GM13977 (cell line): Measurements from ENCODE around the gene CTSS.

Experiments
- DNase-seq: peaks from one replicate; pipeline ENCODE4 v3.0.0; 2012; ENCODE audit warnings: low spot score
- CTCF ChIP-seq: IDR thresholded peaks from 2 replicates; pipeline ENCODE4 v1.5.1; 2012; ENCODE audit warnings: mild to moderate bottlenecking, control low read depth; ENCODE audit not compliant: insufficient read depth; ENCODE audit errors: extremely low read depth, missing control alignments
- in situ Hi-C: fragments of 300-500 bp; cut with MboI; formaldehyde crosslinking; loops from one replicate; pipeline ENCODE4 v1.12.0; 2022; ENCODE audit warnings: low sequenced_read_pairs, low pct_unique_long_range_greater_than_20kb, mixed read lengths, inconsistent platforms; ENCODE audit not compliant: unreplicated experiment

CTSS gene

DNA sequence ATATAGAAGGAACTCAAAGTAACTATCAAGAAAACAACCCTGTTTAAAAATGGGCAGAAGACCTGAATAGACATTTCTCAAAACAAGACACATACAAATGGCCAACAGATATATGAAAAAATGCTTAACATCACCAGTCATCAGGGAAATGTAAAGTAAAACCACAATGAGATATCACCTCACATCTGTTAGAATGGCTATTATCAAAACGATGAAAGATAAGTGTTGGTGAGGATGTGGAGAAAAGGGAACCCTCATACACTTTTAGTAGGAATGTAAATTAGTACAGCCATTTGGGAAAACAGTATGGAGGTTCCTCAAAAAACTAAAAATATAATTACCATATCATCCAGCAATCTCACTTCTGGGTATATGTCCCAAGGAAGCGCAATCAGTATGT lies 3.0 kb downstream of the CTSS start:
- in situ Hi-C loops = no loop called here

DNA sequence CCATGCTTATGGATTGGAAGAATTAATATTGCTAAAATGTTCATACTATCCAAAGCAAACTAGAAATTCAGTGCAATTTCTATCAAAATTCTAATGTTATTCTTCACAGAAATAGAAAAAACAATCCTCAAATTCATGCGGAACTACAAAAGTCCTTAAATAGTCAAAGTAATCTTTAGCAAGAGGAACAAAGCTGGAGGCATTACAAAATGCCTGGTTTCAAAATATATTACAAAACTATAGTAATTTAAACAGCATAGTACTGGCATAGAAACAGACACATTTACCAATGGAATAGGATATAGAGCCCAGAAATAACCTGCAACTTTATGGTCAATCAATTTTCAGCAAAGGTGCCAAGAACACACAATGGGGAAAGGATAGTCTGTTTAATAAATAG lies 3.8 kb downstream of the CTSS start:
- no peak for TF ChIP-seq CTCF
- DNase-seq = no peak
- in situ Hi-C loops = no loop called here

More for the DNA sequence above, 3.0 kb downstream of the CTSS start:
- DNase-seq = no peak
- TF ChIP-seq CTCF = no peak

- no peak for DNase-seq
- peak; percentile 15 for TF ChIP-seq CTCF
- in situ Hi-C loops = no loop called here
These were observed 5.6 kb downstream of the CTSS start for GRCh38 chr1:150760013-150760412.

DNA sequence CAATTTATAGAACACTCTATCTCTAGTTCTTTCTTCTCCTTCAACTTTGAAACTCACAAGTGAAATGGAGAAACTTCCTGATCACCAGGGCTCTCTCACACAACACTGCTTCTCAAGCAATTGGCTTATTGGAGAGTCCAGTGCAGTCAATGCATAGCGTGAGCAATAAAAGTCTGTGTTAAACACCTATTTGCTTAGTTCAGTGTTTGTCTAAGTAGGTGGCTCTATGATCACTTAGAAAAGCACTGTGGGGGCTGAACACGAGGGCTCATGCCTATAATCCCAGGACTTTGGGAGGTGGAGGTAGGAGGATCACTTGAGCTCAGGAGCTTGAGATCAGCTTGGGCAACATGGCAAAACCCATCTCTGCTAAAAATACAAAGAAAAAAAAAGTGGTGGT lies 12.2 kb downstream of the CTSS start:
- no peak for DNase-seq
- no peak for TF ChIP-seq CTCF
- in situ Hi-C loops = no loop called here

GRCh38 chr1:150751443-150751842 lies 14.1 kb downstream of the CTSS start:
- no peak for TF ChIP-seq CTCF
- no peak for DNase-seq
- in situ Hi-C loops = no loop called here

DNA sequence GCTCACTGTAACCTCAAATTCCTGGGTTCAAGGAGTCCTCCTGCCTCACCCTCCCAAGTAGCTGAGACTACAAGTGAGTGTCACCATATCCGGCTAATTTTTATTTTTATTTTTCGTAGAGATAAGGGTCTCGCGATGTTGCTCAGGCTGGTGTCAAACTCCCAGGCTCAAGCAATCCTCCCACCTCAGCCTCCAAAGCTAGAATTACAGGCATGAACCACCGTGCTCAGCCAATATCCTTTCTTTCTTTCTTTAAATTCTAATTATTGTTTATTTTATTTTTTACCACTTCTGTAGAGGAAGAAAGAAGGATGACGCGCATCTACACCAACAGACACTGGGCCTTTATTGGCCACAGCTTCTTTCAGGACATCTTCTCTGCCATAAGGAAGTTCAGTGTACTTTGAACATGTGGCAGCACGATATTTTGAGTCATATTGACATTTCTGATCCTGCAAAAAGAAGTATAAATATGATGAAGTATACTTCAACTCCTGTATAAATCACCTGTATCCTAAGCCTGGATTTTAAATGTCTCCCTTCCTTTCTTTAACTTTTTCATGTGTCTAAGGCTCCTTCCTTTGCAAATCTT lies 15.8 kb downstream of the CTSS start:
- in situ Hi-C loops = no loop called here
- no peak for TF ChIP-seq CTCF
- DNase-seq = no peak
